CD8-positive, alpha-beta memory T cell (primary cell): ENCODE data around the gene ITSN1. TPM values are rescaled to one million over a fixed set of nuclear protein-coding genes. Genes with fewer than 3 reads are reported as not detected.
"Not testable (repeated sequence)": the region's sequence is repeated elsewhere in the genome, so short reads cannot be mapped to it uniquely, and the experiment has no call there.

Experiments used
- CTCF ChIA-PET: fragments of 350-600 bp; sonication (Branson Sonifier 250); formaldehyde crosslinking; loops from one replicate; lab custom pipeline; 2021; ENCODE audit warnings: antibody characterized with exemption; lab: Charles Lee
- POLR2A ChIA-PET: fragments of 350-600 bp; sonication (Branson Sonifier 250); formaldehyde crosslinking; loops from one replicate; lab custom pipeline; 2021; ENCODE audit warnings: antibody characterized with exemption; lab: Charles Lee
- DNase-seq, 5 donors: peaks; one replicate each; pipeline versions ENCODE4 v3.0.0 to v3.0.0-alpha.2; 2020 to 2022; ENCODE audit warnings: mixed read lengths in 1 of 5
- H3K27ac ChIP-seq: one replicate; pipeline ENCODE4 v1.7.0; 2013; ENCODE audit warnings: low read depth, mild to moderate bottlenecking, low read length, moderate library complexity
- H3K27me3 ChIP-seq: 2 replicates; pipeline ENCODE4 v1.7.0; 2013; ENCODE audit warnings: low read length, mild to moderate bottlenecking; ENCODE audit not compliant: insufficient read depth, poor library complexity, severe bottlenecking
- H3K36me3 ChIP-seq: 2 replicates; pipeline ENCODE4 v1.7.0; 2013; ENCODE audit warnings: mild to moderate bottlenecking, low read length, moderate library complexity; ENCODE audit not compliant: insufficient read depth
- H3K4me1 ChIP-seq: 2 replicates; pipeline ENCODE4 v1.7.0; 2013; ENCODE audit warnings: mild to moderate bottlenecking, low read length, moderate library complexity; ENCODE audit not compliant: insufficient read depth
- H3K4me3 ChIP-seq: 2 replicates; pipeline ENCODE4 v1.7.0; 2013; ENCODE audit warnings: mild to moderate bottlenecking, low read length
- H3K9me3 ChIP-seq: 2 replicates; pipeline ENCODE4 v1.7.0; 2013; ENCODE audit warnings: mild to moderate bottlenecking, low read length
- H3K27ac Mint-ChIP-seq, 8 donors: one replicate each; pipeline ENCODE4 v1.8.0; 2020 to 2021; ENCODE audit warnings: mixed read lengths in 8 of 8, mild to moderate bottlenecking in 6 of 8, inconsistent platforms in 3 of 8, moderate library complexity in 3 of 8
- H3K27me3 Mint-ChIP-seq, 2 donors: one replicate each; pipeline ENCODE4 v1.8.0; 2020 to 2021; ENCODE audit warnings: mixed read lengths in 2 of 2, mild to moderate bottlenecking in 1 of 2, moderate library complexity in 1 of 2
- H3K36me3 Mint-ChIP-seq, 3 donors: one replicate each; pipeline ENCODE4 v1.8.0; 2020 to 2021; ENCODE audit warnings: mixed read lengths in 3 of 3, inconsistent platforms in 1 of 3, mild to moderate bottlenecking in 1 of 3
- H3K4me1 Mint-ChIP-seq, 3 donors: one replicate each; pipeline ENCODE4 v1.8.0; 2020 to 2021; ENCODE audit warnings: mixed read lengths in 3 of 3, inconsistent platforms in 1 of 3, mild to moderate bottlenecking in 1 of 3
- H3K4me3 Mint-ChIP-seq, 7 donors: one replicate each; pipeline ENCODE4 v1.8.0; 2020 to 2021; ENCODE audit warnings: mixed read lengths in 7 of 7, mild to moderate bottlenecking in 6 of 7, moderate library complexity in 4 of 7, inconsistent platforms in 2 of 7
- H3K9me3 Mint-ChIP-seq, 5 donors: one replicate each; pipeline ENCODE4 v1.8.0; 2020 to 2022; ENCODE audit warnings: mixed read lengths in 5 of 5, mild to moderate bottlenecking in 3 of 5, moderate library complexity in 2 of 5, inconsistent platforms in 1 of 5
- polyA plus RNA-seq: library from polyadenylated mRNA; unstranded; fragments of 300-500 nt; fragmentation: Illumina TruSeq; gene quantifications from one replicate; pipeline ENCODE4 v1.2.3, GENCODE V29; 2021
- total RNA-seq, 2 experiments: library from RNA; stranded (reverse); gene quantifications; one replicate each; pipeline ENCODE4 v1.2.3, GENCODE V29; 2021

Gene ITSN1
- total and polyA plus RNA-seq, 3 experiments from 2014 or later, result 2.7 to 5.5 (median 4.9) TPM

DNA sequence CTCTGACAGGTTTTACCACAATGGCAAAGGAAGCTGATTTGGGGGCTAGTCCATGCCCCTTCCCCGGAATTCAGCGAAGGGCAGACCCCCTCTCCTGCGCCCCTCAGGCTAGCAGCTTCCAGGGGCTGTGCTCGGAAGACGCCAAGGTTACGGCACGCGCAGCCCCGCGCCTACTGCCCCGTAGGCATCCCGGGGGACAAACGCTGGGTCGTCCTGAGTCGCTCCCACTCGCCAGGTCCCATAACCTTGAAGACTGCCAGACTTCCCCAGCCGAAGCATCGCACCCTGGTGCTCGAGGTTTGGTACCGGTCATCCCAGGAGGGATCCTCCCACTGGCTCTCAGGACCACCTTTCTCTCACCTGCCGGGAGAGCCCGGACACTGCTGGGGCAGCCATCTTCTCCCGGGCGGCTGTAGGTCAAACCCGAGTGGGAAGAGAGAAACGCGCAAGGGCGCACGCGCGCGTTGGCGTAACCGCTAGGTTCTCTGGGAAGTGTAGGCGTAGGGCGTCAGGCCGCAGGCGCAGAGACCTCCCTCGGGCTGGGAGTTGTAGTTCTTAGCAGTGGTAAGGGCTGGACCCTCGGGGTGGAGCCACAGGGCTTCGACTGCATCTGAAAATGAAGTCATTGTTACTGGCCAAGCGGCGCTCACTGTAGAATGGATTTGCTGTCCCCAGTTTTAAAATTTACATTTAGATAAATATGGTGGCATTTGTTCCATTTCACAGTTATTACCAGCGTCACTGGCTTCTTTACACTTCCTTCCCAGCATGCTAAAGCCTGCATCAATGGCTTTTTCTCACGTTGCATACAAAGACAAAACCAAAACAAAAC is 273.3 kb downstream of the ITSN1 start, which contains the start of gene ATP5PO:
TSS of gene ATP5PO (minus strand) at position 437 of the 832 bp plus-strand sequence. CDS start at position 396, 41 bp downstream.
- Histone ChIP-seq H3K36me3 (peaks cover 7% of the 10 kb centered on the region), H3K4me3 (peak within 1 kb of the TSS; percentile 93), H3K27me3 (no peaks in the 10 kb centered on the region), H3K27ac (peak within 1 kb of the TSS; percentile 89), H3K9me3 (no peaks in the 10 kb centered on the region), H3K4me1 (peaks cover 19% of the 10 kb centered on the region)
- Mint-ChIP-seq H3K27ac (peak within 1 kb of the TSS; percentile 92 to 100 (median 98)), H3K4me1 (peaks cover 29 to 51% (median 41%) of the 10 kb centered on the region in 3 donors), H3K36me3 (peaks cover 0 to 40% (median 2%) of the 10 kb centered on the region in 3 donors), H3K27me3 (no peaks in the 10 kb centered on the region), H3K4me3 (peak within 1 kb of the TSS; percentile 97 to 100 (median 98)), H3K9me3 (no peaks in the 10 kb centered on the region)
- DNase-seq, result peak; percentile 93 to 97 (median 95)
- ChIA-PET POLR2A (interaction anchor here (0.7 kb wide), 1 partner anchor 320 kb away, joined by 3 read pairs; no protein-coding TSS in a partner anchor), CTCF (interaction anchor here (0.8 to 1.4 kb wide), 4 partner anchors 8 to 432 kb away, joined by 3 to 5 read pairs (median 3); no protein-coding TSS in a partner anchor)

DNA sequence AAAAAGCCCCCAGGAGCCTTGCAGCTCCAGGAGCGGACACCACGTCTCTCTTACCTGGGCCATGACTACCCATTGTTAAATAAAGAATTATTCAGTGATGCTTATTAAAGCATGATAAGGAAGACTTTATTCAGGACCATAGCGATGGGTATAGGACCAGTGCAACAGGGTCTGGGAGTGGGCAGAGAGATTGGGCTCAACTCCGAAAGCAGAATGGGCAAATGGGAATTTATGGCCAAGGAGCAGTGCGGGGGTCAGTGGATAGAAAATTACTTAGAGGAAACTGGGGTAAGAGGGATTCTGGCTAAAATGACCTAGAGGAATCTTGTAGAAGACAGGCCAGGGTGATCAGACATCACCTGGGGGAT is 273.9 kb downstream of the ITSN1 start:
- H3K27me3 Mint-ChIP-seq, result no peaks in the 10 kb centered on the region
- POLR2A ChIA-PET, result interaction anchor here (0.7 kb wide), 1 partner anchor 320 kb away, joined by 3 read pairs; no protein-coding TSS in a partner anchor
- H3K36me3 ChIP-seq, result peaks cover 2% of the 10 kb centered on the region
- H3K36me3 Mint-ChIP-seq, result peaks cover 0 to 34% (median 0%) of the 10 kb centered on the region in 3 donors
- DNase-seq, result no peak
- H3K9me3 Mint-ChIP-seq, result no peaks in the 10 kb centered on the region
- H3K27ac Mint-ChIP-seq, result peak overlapping the region; percentile 92 to 100 (median 98)
- H3K4me1 ChIP-seq, result peaks cover 19% of the 10 kb centered on the region
- H3K27ac ChIP-seq, result peak overlapping the region; percentile 89
- H3K9me3 ChIP-seq, result no peaks in the 10 kb centered on the region
- H3K4me3 Mint-ChIP-seq, result peak overlapping the region; percentile 97 to 100 (median 98)
- CTCF ChIA-PET, result no interaction called here
- H3K4me3 ChIP-seq, result peak overlapping the region; percentile 93
- no peaks in the 10 kb centered on the region for H3K27me3 ChIP-seq
- H3K4me1 Mint-ChIP-seq, result peaks cover 27 to 45% (median 35%) of the 10 kb centered on the region in 3 donors

DNA sequence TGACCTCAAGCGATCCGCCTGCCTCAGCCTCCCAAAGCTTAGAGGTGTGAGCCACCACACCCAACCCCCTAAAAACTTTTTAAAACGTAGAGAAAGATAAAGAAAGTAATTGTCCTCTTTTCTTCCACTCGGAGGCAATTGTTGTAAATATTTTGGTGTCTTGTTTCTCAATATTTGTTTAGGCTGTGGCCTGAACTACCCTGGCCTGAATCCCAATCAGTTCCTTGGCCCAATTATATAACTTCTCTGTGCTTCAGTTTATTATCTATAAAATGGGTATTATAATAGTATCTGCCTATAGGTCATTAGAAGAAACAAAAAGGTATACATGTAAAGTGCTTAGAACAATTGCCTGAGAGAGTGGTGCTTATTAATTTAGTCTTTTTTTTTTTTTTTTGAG is 275.1 kb downstream of the ITSN1 start:
- H3K27ac Mint-ChIP-seq, result no peak overlapping the region
- DNase-seq, result no peak
- H3K4me1 ChIP-seq, result peaks cover 19% of the 10 kb centered on the region
- no peaks in the 10 kb centered on the region for H3K36me3 ChIP-seq
- H3K9me3 ChIP-seq, result no peaks in the 10 kb centered on the region
- peaks cover 27 to 43% (median 33%) of the 10 kb centered on the region in 3 donors for H3K4me1 Mint-ChIP-seq
- H3K27me3 Mint-ChIP-seq, result no peaks in the 10 kb centered on the region
- no peaks in the 10 kb centered on the region for H3K9me3 Mint-ChIP-seq
- H3K4me3 Mint-ChIP-seq, result no peak overlapping the region
- H3K27ac ChIP-seq, result no peak overlapping the region
- peaks cover 0 to 25% (median 0%) of the 10 kb centered on the region in 3 donors for H3K36me3 Mint-ChIP-seq
- POLR2A ChIA-PET, result interaction anchor here (0.8 kb wide), 1 partner anchor 20 kb away, joined by 3 read pairs; no protein-coding TSS in a partner anchor
- no peak overlapping the region for H3K4me3 ChIP-seq
- H3K27me3 ChIP-seq, result no peaks in the 10 kb centered on the region
- CTCF ChIA-PET, result interaction anchor here (1.3 kb wide), 1 partner anchor 431 kb away, joined by 4 read pairs; no protein-coding TSS in a partner anchor

DNA sequence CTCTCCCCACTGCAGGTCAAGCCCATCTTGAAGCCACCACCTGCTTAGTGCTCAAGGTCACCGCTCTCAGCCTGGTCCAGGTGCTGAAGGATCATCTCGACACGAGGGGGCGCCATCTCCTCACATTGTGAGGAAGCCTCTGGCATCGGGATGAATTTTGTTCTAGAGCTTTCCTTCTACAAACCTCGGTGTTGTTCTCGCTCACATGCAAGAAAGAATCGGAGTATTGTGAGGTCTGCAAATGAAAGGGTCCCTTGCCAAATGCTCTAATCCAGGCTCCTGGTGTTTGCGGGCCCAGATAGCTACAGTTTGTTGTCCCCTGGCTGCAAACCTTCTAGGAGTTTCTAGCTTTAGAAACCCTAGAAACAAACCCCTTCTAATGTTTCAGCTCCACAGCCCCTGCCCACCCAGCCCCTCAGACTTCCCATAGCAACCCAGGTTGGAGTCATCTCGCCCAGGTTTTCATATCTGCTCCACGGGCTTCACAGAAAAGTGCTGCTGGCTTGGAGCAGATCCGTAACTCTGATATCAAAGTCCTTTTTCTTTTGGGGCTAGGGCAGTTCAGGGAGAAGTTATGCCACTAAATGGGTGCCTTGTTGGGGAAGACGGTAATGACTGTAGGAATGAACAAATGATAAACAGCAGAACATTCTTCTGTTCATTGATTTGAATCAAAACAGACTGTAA is 281.9 kb downstream of the ITSN1 start:
- no peaks in the 10 kb centered on the region for H3K36me3 ChIP-seq
- Mint-ChIP-seq H3K9me3 (peaks cover 0 to 13% (median 6%) of the 10 kb centered on the region in 5 donors), H3K36me3 (peaks cover 0 to 3% (median 0%) of the 10 kb centered on the region in 3 donors), H3K27me3 (no peaks in the 10 kb centered on the region), H3K4me1 (peaks cover 10 to 15% (median 13%) of the 10 kb centered on the region in 3 donors), H3K4me3 (peak overlapping the region in 3 of 7 donors; percentile 26 to 61 (median 51)), H3K27ac (peak overlapping the region; percentile 39 to 86 (median 69))
- H3K27ac ChIP-seq, result no peak overlapping the region
- peak overlapping the region; percentile 13 for H3K4me3 ChIP-seq
- H3K4me1 ChIP-seq, result peaks cover 12% of the 10 kb centered on the region
- CTCF ChIA-PET, result interaction anchor here (0.7 to 7.0 kb wide), 66 partner anchors 9 to 443 kb away, joined by 3 to 190 read pairs (median 4); partner anchors contain the start of genes ATP5PO, MRPS6 and SLC5A3
- H3K9me3 ChIP-seq, result no peaks in the 10 kb centered on the region
- H3K27me3 ChIP-seq, result no peaks in the 10 kb centered on the region
- DNase-seq, result peak; percentile 72 to 90 (median 80)
- POLR2A ChIA-PET, result interaction anchor here (1.0 to 3.4 kb wide), 7 partner anchors 8 to 423 kb away, joined by 5 to 29 read pairs (median 5); partner anchors contain the start of genes MRPS6 and SLC5A3

DNA sequence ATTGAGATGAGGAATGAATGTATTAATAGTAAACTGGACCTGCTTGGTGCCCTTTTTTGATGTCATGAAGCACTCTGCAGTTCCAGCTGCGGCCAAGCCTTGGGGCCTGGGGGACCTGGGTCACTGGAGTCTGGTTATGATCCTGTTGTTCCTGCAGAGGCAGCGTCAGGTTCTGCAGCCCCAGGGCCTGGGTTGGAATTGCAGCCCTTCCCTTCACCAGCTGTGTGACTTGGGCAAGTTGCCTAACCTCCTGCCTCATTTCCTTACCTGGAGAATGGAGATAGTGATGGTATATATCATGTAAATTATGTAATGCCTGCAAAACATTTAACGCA is 282.4 kb downstream of the ITSN1 start:
- H3K9me3 Mint-ChIP-seq, result peaks cover 0 to 13% (median 6%) of the 10 kb centered on the region in 5 donors
- H3K27ac ChIP-seq, result no peak overlapping the region
- no peaks in the 10 kb centered on the region for H3K9me3 ChIP-seq
- peak overlapping the region in 1 of 7 donors; percentile 40 for H3K4me3 Mint-ChIP-seq
- peaks cover 0 to 3% (median 0%) of the 10 kb centered on the region in 3 donors for H3K36me3 Mint-ChIP-seq
- no peak overlapping the region for H3K4me3 ChIP-seq
- peaks cover 12% of the 10 kb centered on the region for H3K4me1 ChIP-seq
- peak overlapping the region in 7 of 8 donors; percentile 16 to 86 (median 47) for H3K27ac Mint-ChIP-seq
- POLR2A ChIA-PET, result interaction anchor here (1.0 to 3.4 kb wide), 5 partner anchors 12 to 423 kb away, joined by 4 to 29 read pairs (median 7); partner anchors contain the start of genes MRPS6 and SLC5A3
- no peaks in the 10 kb centered on the region for H3K27me3 Mint-ChIP-seq
- H3K27me3 ChIP-seq, result no peaks in the 10 kb centered on the region
- no peaks in the 10 kb centered on the region for H3K36me3 ChIP-seq
- no peak for DNase-seq
- CTCF ChIA-PET, result interaction anchor here (0.7 to 7.0 kb wide), 48 partner anchors 10 to 443 kb away, joined by 3 to 190 read pairs (median 5); partner anchors contain the start of genes ATP5PO, MRPS6 and SLC5A3
- H3K4me1 Mint-ChIP-seq, result peaks cover 10 to 15% (median 13%) of the 10 kb centered on the region in 3 donors

DNA sequence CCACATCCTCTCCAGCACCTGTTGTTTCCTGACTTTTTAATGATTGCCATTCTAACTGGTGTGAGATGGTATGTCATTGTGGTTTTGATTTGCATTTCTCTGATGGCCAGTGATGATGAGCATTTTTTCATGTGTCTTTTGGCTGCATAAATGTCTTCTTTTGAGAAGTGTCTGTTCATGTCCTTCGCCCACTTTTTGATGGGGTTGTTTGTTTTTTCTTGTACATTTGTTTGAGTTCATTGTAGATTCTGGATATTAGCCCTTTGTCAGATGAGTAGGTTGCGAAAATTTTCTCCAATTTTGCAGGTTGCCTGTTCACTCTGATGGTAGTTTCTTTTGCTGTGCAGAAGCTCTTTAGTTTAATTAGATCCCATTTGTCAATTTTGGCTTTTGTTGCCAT is 283.9 kb downstream of the ITSN1 start:
- POLR2A ChIA-PET, result not testable (repeated sequence)

DNA sequence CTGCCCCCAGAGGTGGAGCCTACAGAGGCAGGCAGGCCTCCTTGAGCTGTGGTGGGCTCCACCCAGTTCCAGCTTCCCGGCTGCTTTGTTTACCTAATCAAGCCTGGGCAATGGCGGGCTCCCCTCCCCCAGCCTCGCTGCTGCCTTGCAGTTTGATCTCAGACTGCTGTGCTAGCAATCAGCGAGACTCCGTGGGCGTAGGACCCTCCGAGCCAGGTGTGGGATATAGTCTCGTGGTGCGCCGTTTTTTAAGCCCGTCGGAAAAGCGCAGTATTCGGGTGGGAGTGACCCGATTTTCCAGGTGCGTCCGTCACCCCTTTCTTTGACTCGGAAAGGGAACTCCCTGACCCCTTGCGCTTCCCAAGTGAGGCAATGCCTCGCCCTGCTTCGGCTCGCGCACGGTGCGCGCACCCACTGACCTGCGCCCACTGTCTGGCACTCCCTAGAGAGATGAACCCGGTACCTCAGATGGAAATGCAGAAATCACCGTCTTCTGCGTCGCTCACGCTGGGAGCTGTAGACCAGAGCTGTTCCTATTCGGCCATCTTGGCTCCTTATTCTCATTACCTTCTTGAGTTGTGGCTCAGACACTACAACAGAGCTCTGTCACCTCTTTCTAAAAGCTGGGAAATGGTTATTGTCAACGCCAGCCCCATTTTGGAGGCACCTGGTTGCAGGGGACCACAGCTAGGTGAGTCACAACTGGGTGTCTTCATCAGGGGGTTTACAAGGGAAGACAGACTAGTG is 288.9 kb downstream of the ITSN1 start:
- H3K4me3 ChIP-seq, result peak overlapping the region; percentile 83
- CTCF ChIA-PET, result interaction anchor here (0.9 to 9.8 kb wide), 7 partner anchors 11 to 202 kb away, joined by 3 to 104 read pairs (median 4); no protein-coding TSS in a partner anchor
- H3K4me1 ChIP-seq, result peaks cover 42% of the 10 kb centered on the region
- peak overlapping the region; percentile 96 to 100 (median 99) for H3K27ac Mint-ChIP-seq
- H3K27ac ChIP-seq, result peak overlapping the region; percentile 98
- H3K9me3 Mint-ChIP-seq, H3K9me3 ChIP-seq, H3K36me3 ChIP-seq, H3K27me3 Mint-ChIP-seq, H3K27me3 ChIP-seq: not testable (repeated sequence)
- peak overlapping the region; percentile 91 to 100 (median 96) for H3K4me3 Mint-ChIP-seq
- H3K36me3 Mint-ChIP-seq, result peaks cover 5 to 39% (median 9%) of the 10 kb centered on the region in 3 donors
- POLR2A ChIA-PET, result interaction anchor here (0.6 to 5.5 kb wide), 10 partner anchors 8 to 142 kb away, joined by 3 to 139 read pairs (median 6); partner anchors contain the start of genes MRPS6 and SLC5A3
- peak; percentile 62 to 92 (median 82) for DNase-seq
- H3K4me1 Mint-ChIP-seq, result peaks cover 31 to 39% (median 34%) of the 10 kb centered on the region in 3 donors

More for the DNA sequence above, 283.9 kb downstream of the ITSN1 start:
- H3K27me3 ChIP-seq, H3K36me3 Mint-ChIP-seq, DNase-seq, H3K4me3 ChIP-seq, CTCF ChIA-PET, H3K27ac Mint-ChIP-seq, H3K27me3 Mint-ChIP-seq, H3K27ac ChIP-seq, H3K9me3 ChIP-seq, H3K36me3 ChIP-seq, H3K4me3 Mint-ChIP-seq: not testable (repeated sequence)
- peaks cover 12% of the 10 kb centered on the region for H3K4me1 ChIP-seq
- peaks cover 0 to 13% (median 6%) of the 10 kb centered on the region in 5 donors for H3K9me3 Mint-ChIP-seq
- H3K4me1 Mint-ChIP-seq, result peaks cover 10 to 14% (median 13%) of the 10 kb centered on the region in 3 donors
